GM19099 (cell line): ENCODE results near the gene LDAH.
A peak's percentile ranks its signal among the peaks of the same experiment; 100 is the strongest.

Experiments
- POLR2A ChIP-seq: IDR thresholded peaks from 3 replicates; pipeline ENCODE4 v1.6.1; 2011; ENCODE audit warnings: low read depth; ENCODE audit not compliant: insufficient read length; ENCODE audit errors: extremely low read depth

The LDAH gene

GRCh38 chr2:20822535-20823490, at the start of gene LDAH:
TSS of gene LDAH (minus strand) at chr2:20823101. CDS start at chr2:20801463, 21,638 bp downstream.
- peak; percentile 82 for TF ChIP-seq POLR2A

- no peak for TF ChIP-seq POLR2A
Observed at GRCh38 chr2:20868377-20868776, 45.5 kb upstream of the LDAH start.

GRCh38 chr2:20862850-20863249, 39.9 kb upstream of the LDAH start:
- TF ChIP-seq POLR2A: no peak

GRCh38 chr2:20855456-20855855, 32.6 kb upstream of the LDAH start:
- TF ChIP-seq POLR2A: no peak

GRCh38 chr2:20852670-20853069, 29.8 kb upstream of the LDAH start:
- TF ChIP-seq POLR2A: no peak

- TF ChIP-seq POLR2A: no peak
Observed at GRCh38 chr2:20852139-20852538, 29.2 kb upstream of the LDAH start.

GRCh38 chr2:20844246-20844645, 21.3 kb upstream of the LDAH start:
- TF ChIP-seq POLR2A: no peak

- TF ChIP-seq POLR2A: no peak
Observed at GRCh38 chr2:20839052-20839451, 16.2 kb upstream of the LDAH start.

- TF ChIP-seq POLR2A: no peak
Observed at GRCh38 chr2:20838016-20838415, 15.1 kb upstream of the LDAH start.

GRCh38 chr2:20836521-20836920, 13.6 kb upstream of the LDAH start:
- TF ChIP-seq POLR2A: no peak

GRCh38 chr2:20834331-20834730, 11.4 kb upstream of the LDAH start:
- no peak for TF ChIP-seq POLR2A

- TF ChIP-seq POLR2A: no peak
Observed at GRCh38 chr2:20832606-20833005, 9.7 kb upstream of the LDAH start.

- TF ChIP-seq POLR2A: no peak
Observed at GRCh38 chr2:20829861-20830260, 7.0 kb upstream of the LDAH start.

- no peak for TF ChIP-seq POLR2A
Observed at GRCh38 chr2:20823917-20824316, 1.0 kb upstream of the LDAH start.

- no peak for TF ChIP-seq POLR2A
Observed at GRCh38 chr2:20818820-20819219, 4.1 kb downstream of the LDAH start.

GRCh38 chr2:20815216-20815615, 7.7 kb downstream of the LDAH start:
- no peak for TF ChIP-seq POLR2A
